Urinary bladder (tissue), 4 donors: ENCODE data around the gene OR11G2. TPM values are rescaled to one million over a fixed set of nuclear protein-coding genes. Genes with fewer than 3 reads are reported as not detected.
"Not testable (repeated sequence)": the region's sequence is repeated elsewhere in the genome, so short reads cannot be mapped to it uniquely, and the experiment has no call there.

Experiments
- DNase-seq: peaks from one replicate; pipeline ENCODE4 v3.0.0-alpha.2; 2015; ENCODE audit errors: extremely low spot score
- H3K27ac ChIP-seq: one replicate; pipeline ENCODE4 v1.5.1; 2013; ENCODE audit warnings: low read depth, mild to moderate bottlenecking, moderate library complexity
- H3K36me3 ChIP-seq: one replicate; pipeline ENCODE4 v1.6.1; 2013; ENCODE audit warnings: mild to moderate bottlenecking, moderate library complexity; ENCODE audit not compliant: insufficient read depth
- H3K4me1 ChIP-seq: one replicate; pipeline ENCODE4 v1.6.1; 2013; ENCODE audit warnings: mild to moderate bottlenecking, moderate library complexity; ENCODE audit not compliant: insufficient read depth
- H3K4me3 ChIP-seq: one replicate; pipeline ENCODE4 v1.5.1; 2013; ENCODE audit warnings: low read depth, low read length
- WGBS: extraction: QIAGEN DNeasy Blood & Tissue Kit; methylation state at CpG from one replicate; pipeline ENCODE4 v1.1.7; 2013; 5-methylcytosine and 5-hydroxymethylcytosine counted together
- polyA plus RNA-seq: library from polyadenylated mRNA; stranded (reverse); fragments of 200-250 nt; gene quantifications from one replicate; pipeline ENCODE4 v1.2.3, GENCODE V29; 2013
- total RNA-seq: library from RNA; depleted of rRNA; stranded (reverse); fragments of >200 nt; gene quantifications from one replicate; pipeline ENCODE4 v1.2.3, GENCODE V29; 2014
- donor health status: healthy with polysubstance abuse.
- donor health status: healthy.

Gene OR11G2
- total RNA-seq (not detected), polyA plus RNA-seq (not detected)

GRCh38 chr14:20190596-20190995, at the start of gene OR11G2:
Gene OR11G2, plus strand, starts transcription at chr14:20190896. Its CDS starts 6,542 bp downstream, at chr14:20197438.
- no peak for DNase-seq
- Histone ChIP-seq H3K27ac (no peak within 1 kb of the TSS), H3K4me1 (no peaks in the 10 kb centered on the region), H3K4me3 (no peak within 1 kb of the TSS), H3K36me3 (no peaks in the 10 kb centered on the region)
- WGBS = 30% methylated on average over 1 of the region's 1 CpG

GRCh38 chr14:20143911-20144310, 46.8 kb upstream of the OR11G2 start:
- H3K4me3 ChIP-seq = no peak overlapping the region
- H3K36me3 ChIP-seq = no peaks in the 10 kb centered on the region
- no peak overlapping the region for H3K27ac ChIP-seq
- DNase-seq = no peak
- H3K4me1 ChIP-seq = no peaks in the 10 kb centered on the region
- 27% methylated on average over 7 of the region's 7 CpGs for WGBS

GRCh38 chr14:20144820-20145219, 45.9 kb upstream of the OR11G2 start:
- WGBS = 51% methylated on average over 1 of the region's 1 CpG
- Histone ChIP-seq H3K36me3 (no peaks in the 10 kb centered on the region), H3K4me1 (no peaks in the 10 kb centered on the region), H3K27ac (no peak overlapping the region), H3K4me3 (no peak overlapping the region)
- DNase-seq = no peak

- Histone ChIP-seq H3K36me3 (no peaks in the 10 kb centered on the region), H3K4me1 (no peaks in the 10 kb centered on the region), H3K4me3 (no peak overlapping the region), H3K27ac (no peak overlapping the region)
- DNase-seq = no peak
These were observed 26.2 kb upstream of the OR11G2 start for GRCh38 chr14:20164462-20164861.

- DNase-seq = no peak
- no peaks in the 10 kb centered on the region for H3K36me3 ChIP-seq
- H3K4me1 ChIP-seq = no peaks in the 10 kb centered on the region
- H3K4me3 ChIP-seq = no peak overlapping the region
- no peak overlapping the region for H3K27ac ChIP-seq
These were observed 23.6 kb upstream of the OR11G2 start for GRCh38 chr14:20167091-20167490.

- not testable (repeated sequence) for H3K36me3 ChIP-seq, H3K4me3 ChIP-seq, H3K27ac ChIP-seq, H3K4me1 ChIP-seq, DNase-seq
These were observed 20.8 kb upstream of the OR11G2 start for GRCh38 chr14:20169852-20170251.

- not testable (repeated sequence) for H3K4me3 ChIP-seq, H3K27ac ChIP-seq, DNase-seq, H3K4me1 ChIP-seq, H3K36me3 ChIP-seq
These were observed 16.5 kb upstream of the OR11G2 start for GRCh38 chr14:20174205-20174604.

GRCh38 chr14:20176330-20176729, 14.4 kb upstream of the OR11G2 start:
- 50% methylated on average over 6 of the region's 6 CpGs for WGBS
- H3K36me3 ChIP-seq = no peaks in the 10 kb centered on the region

GRCh38 chr14:20177433-20177974, 13.2 kb upstream of the OR11G2 start:
- H3K4me1 ChIP-seq = no peaks in the 10 kb centered on the region
- H3K4me3 ChIP-seq = no peak overlapping the region
- H3K27ac ChIP-seq = no peak overlapping the region
- 86% methylated on average over 7 of the region's 7 CpGs for WGBS
- DNase-seq = no peak
- no peaks in the 10 kb centered on the region for H3K36me3 ChIP-seq

More at GRCh38 chr14:20176330-20176729, 14.4 kb upstream of the OR11G2 start:
- DNase-seq = no peak
- H3K4me1 ChIP-seq = no peaks in the 10 kb centered on the region
- H3K27ac ChIP-seq = no peak overlapping the region
- no peak overlapping the region for H3K4me3 ChIP-seq

- 50% methylated on average over 5 of the region's 5 CpGs for WGBS
- DNase-seq = no peak
- Histone ChIP-seq H3K4me3 (no peak overlapping the region), H3K27ac (no peak overlapping the region), H3K36me3 (no peaks in the 10 kb centered on the region), H3K4me1 (no peaks in the 10 kb centered on the region)
These were observed 11.5 kb upstream of the OR11G2 start for GRCh38 chr14:20179218-20179617.

GRCh38 chr14:20179880-20180279, 10.8 kb upstream of the OR11G2 start:
- no peak overlapping the region for H3K27ac ChIP-seq
- 75% methylated on average over 2 of the region's 2 CpGs for WGBS
- DNase-seq = no peak
- H3K4me1 ChIP-seq = no peaks in the 10 kb centered on the region
- H3K36me3 ChIP-seq = no peaks in the 10 kb centered on the region
- H3K4me3 ChIP-seq = no peak overlapping the region

- WGBS = 53% methylated on average over 2 of the region's 2 CpGs
- no peak for DNase-seq
- Histone ChIP-seq H3K36me3 (no peaks in the 10 kb centered on the region), H3K4me3 (no peak overlapping the region), H3K4me1 (no peaks in the 10 kb centered on the region), H3K27ac (no peak overlapping the region)
These were observed 10.2 kb upstream of the OR11G2 start for GRCh38 chr14:20180486-20180885.

- DNase-seq = no peak
- H3K27ac ChIP-seq = no peak overlapping the region
- WGBS = 53% methylated on average over 5 of the region's 5 CpGs
- no peak overlapping the region for H3K4me3 ChIP-seq
- H3K36me3 ChIP-seq = no peaks in the 10 kb centered on the region
- H3K4me1 ChIP-seq = no peaks in the 10 kb centered on the region
These were observed 6.5 kb upstream of the OR11G2 start for GRCh38 chr14:20184181-20184580.

GRCh38 chr14:20191396-20191795, 700 bp downstream of the OR11G2 start:
- no peak for DNase-seq
- H3K36me3 ChIP-seq = no peaks in the 10 kb centered on the region
- H3K4me3 ChIP-seq = no peak overlapping the region
- H3K4me1 ChIP-seq = no peaks in the 10 kb centered on the region
- WGBS = 77% methylated on average over 3 of the region's 3 CpGs
- no peak overlapping the region for H3K27ac ChIP-seq

GRCh38 chr14:20194101-20194500, 3.4 kb downstream of the OR11G2 start:
- DNase-seq = no peak
- Histone ChIP-seq H3K36me3 (no peaks in the 10 kb centered on the region), H3K27ac (no peak overlapping the region), H3K4me3 (no peak overlapping the region), H3K4me1 (no peaks in the 10 kb centered on the region)
